GM06990 (cell line): ENCODE data around the gene DNMT1.
A peak's percentile ranks its signal among the peaks of the same experiment; 100 is the strongest.

Source experiments
- DNase-seq: peaks from one replicate; pipeline ENCODE4 v3.0.0-alpha.2; 2011; ENCODE audit not compliant: insufficient read length; ENCODE audit errors: extremely low read depth
- H3K27me3 ChIP-seq: replicated peaks from 2 replicates; pipeline ENCODE4 v1.6.0; 2011; ENCODE audit warnings: low read length; ENCODE audit not compliant: control insufficient read depth, insufficient read depth
- H3K36me3 ChIP-seq: 2 replicates; pipeline ENCODE4 v1.5.1; 2011; ENCODE audit warnings: low read length; ENCODE audit not compliant: control insufficient read depth, insufficient read depth
- H3K4me3 ChIP-seq: replicated peaks from 2 replicates; pipeline ENCODE4 v1.5.1; 2011; ENCODE audit warnings: low read depth, mild to moderate bottlenecking, control low read depth, low read length
- CTCF ChIP-seq: IDR thresholded peaks from 2 replicates; pipeline ENCODE4 v1.5.1; 2011; ENCODE audit warnings: low read length, control low read depth, mild to moderate bottlenecking, inconsistent platforms; ENCODE audit not compliant: insufficient read depth, poor library complexity, severe bottlenecking

The DNMT1 gene

GRCh38 chr19:10116866-10117616, 77.7 kb downstream of the DNMT1 start:
- H3K36me3 ChIP-seq = peaks cover 35% of the 10 kb centered on the region
- no peak for DNase-seq
- H3K4me3 ChIP-seq = no peak overlapping the region

DNA sequence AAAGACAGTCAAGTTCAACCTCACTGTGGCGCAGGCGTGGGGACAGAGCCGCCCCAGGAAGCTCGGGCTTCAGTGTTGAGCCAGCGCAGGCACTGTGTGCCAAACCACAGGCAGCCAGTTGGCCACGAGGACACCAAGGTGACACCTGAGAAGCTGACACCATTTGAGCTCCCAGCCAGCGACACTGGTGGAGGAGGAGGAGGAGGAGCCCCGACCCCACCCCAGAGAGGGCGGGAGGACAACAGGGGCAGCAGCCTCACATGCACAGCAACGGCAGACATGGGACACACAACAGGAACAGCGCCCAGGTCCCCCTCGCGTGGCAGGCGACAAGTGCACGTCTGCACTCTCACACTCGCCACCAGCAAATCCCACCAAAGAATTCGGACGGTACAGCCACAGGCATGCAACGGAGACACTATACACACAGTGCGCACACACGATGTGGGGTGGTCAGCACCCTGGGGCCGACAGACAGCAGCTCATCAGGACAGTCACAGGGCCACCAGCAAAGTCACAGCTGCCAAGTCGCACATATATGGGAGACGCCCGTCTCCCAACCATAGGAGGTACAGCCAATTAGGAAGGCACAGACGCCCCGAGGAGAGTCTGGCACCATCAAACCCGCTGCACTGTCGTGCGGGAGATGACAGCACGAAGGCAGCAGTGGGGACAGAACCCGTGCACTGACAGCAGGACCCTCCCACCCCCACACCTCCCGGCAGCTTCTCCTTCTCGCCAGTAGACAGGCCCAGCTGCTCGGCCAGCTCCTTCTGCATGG, 78.5 kb downstream of the DNMT1 start:
- no peak for TF ChIP-seq CTCF
- Histone ChIP-seq H3K36me3 (peaks cover 39% of the 10 kb centered on the region), H3K27me3 (no peaks in the 10 kb centered on the region), H3K4me3 (no peak overlapping the region)
- DNase-seq = peak; percentile 62

More at GRCh38 chr19:10116866-10117616, 77.7 kb downstream of the DNMT1 start:
- H3K27me3 ChIP-seq = no peaks in the 10 kb centered on the region
- no peak for TF ChIP-seq CTCF

- no peaks in the 10 kb centered on the region for H3K27me3 ChIP-seq
- TF ChIP-seq CTCF = no peak
- peak; percentile 69 for DNase-seq
- H3K4me3 ChIP-seq = no peak overlapping the region
- peaks cover 45% of the 10 kb centered on the region for H3K36me3 ChIP-seq
Observed at GRCh38 chr19:10115392-10116084, 79.2 kb downstream of the DNMT1 start.

- peak; percentile 71 for DNase-seq
- Histone ChIP-seq H3K36me3 (peaks cover 52% of the 10 kb centered on the region), H3K27me3 (no peaks in the 10 kb centered on the region), H3K4me3 (no peak overlapping the region)
- TF ChIP-seq CTCF = no peak
Observed at GRCh38 chr19:10114651-10115391, 79.9 kb downstream of the DNMT1 start.

DNA sequence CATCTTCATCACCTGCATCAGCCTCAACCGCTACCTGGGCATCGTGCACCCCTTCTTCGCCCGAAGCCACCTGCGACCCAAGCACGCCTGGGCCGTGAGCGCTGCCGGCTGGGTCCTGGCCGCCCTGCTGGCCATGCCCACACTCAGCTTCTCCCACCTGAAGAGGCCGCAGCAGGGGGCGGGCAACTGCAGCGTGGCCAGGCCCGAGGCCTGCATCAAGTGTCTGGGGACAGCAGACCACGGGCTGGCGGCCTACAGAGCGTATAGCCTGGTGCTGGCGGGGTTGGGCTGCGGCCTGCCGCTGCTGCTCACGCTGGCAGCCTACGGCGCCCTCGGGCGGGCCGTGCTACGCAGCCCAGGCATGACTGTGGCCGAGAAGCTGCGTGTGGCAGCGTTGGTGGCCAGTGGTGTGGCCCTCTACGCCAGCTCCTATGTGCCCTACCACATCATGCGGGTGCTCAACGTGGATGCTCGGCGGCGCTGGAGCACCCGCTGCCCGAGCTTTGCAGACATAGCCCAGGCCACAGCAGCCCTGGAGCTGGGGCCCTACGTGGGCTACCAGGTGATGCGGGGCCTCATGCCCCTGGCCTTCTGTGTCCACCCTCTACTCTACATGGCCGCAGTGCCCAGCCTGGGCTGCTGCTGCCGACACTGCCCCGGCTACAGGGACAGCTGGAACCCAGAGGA, 80.6 kb downstream of the DNMT1 start:
- Histone ChIP-seq H3K27me3 (no peaks in the 10 kb centered on the region), H3K36me3 (peaks cover 59% of the 10 kb centered on the region), H3K4me3 (no peak overlapping the region)
- no peak for TF ChIP-seq CTCF
- peak; percentile 67 for DNase-seq
